Measurements from ENCODE around the gene CD207.
"Not testable (repeated sequence)": the region's sequence is repeated elsewhere in the genome, so short reads cannot be mapped to it uniquely, and the experiment has no call there.

CD207 gene

DNA sequence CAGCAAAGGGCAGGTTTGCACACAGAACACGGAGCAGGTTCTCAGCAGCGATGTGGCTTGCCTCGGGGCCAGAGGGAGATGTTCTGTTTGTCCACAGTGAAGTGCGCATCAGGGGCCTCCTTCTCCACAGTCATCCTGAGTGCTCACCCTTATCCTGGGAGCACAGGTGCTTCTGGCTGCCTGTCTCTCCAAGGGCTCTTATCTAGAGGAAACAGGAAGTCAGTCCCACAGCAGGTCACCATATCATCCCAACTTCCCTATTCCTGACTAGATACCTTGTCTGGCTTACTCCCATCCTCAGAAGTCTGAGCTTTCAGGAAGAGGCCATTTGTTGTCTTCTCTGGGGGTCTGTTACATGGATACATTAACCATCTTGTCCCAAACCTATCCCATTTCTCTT lies at the start of gene CD207:
Gene CD207, minus strand, starts transcription at position 174 of the 400 bp plus-strand sequence. Its CDS starts 40 bp downstream, at position 134.
- DNase-seq, result no peak
- Mint-ChIP-seq H3K4me1 (no peaks in the 10 kb centered on the region), H3K9me3 (no peaks in the 10 kb centered on the region), H3K4me3 (no peak within 1 kb of the TSS), H3K36me3 (ENCODE audit: low read depth) (no peaks in the 10 kb centered on the region), H3K27me3 (ENCODE audit: low read depth, poor library complexity) (peaks cover 60% of the 10 kb centered on the region), H3K27ac (no peak within 1 kb of the TSS)
- TF ChIP-seq, protein P1, sequence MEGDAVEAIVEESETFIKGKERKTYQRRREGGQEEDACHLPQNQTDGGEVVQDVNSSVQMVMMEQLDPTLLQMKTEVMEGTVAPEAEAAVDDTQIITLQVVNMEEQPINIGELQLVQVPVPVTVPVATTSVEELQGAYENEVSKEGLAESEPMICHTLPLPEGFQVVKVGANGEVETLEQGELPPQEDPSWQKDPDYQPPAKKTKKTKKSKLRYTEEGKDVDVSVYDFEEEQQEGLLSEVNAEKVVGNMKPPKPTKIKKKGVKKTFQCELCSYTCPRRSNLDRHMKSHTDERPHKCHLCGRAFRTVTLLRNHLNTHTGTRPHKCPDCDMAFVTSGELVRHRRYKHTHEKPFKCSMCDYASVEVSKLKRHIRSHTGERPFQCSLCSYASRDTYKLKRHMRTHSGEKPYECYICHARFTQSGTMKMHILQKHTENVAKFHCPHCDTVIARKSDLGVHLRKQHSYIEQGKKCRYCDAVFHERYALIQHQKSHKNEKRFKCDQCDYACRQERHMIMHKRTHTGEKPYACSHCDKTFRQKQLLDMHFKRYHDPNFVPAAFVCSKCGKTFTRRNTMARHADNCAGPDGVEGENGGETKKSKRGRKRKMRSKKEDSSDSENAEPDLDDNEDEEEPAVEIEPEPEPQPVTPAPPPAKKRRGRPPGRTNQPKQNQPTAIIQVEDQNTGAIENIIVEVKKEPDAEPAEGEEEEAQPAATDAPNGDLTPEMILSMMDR (IDR thresholded peaks at IDR 0.05), result no peak

DNA sequence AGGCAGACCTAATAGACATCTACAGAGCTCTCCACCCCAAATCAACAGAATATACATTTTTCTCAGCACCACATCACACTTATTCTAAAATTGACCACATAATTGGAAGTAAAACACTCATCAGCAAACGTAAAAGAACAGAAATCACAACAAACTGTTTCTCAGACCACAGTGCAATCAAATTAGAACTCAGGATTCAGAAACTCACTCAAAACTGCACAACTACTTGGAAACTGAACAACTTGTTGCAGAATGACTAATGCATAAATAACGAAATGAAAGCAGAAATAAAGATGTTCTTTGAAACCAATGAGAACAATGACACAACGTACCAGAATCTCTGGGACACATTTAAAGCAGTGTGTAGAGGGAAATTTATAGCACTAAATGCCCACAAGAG lies 42.9 kb upstream of the CD207 start:
- not testable (repeated sequence) for H3K27ac Mint-ChIP-seq; DNase-seq; H3K4me3 Mint-ChIP-seq; H3K36me3 Mint-ChIP-seq (ENCODE audit: low read depth); H3K4me1 Mint-ChIP-seq
- peaks cover 99% of the 10 kb centered on the region for H3K27me3 Mint-ChIP-seq (ENCODE audit: low read depth, poor library complexity)
- H3K9me3 Mint-ChIP-seq, result peaks cover 62% of the 10 kb centered on the region

DNA sequence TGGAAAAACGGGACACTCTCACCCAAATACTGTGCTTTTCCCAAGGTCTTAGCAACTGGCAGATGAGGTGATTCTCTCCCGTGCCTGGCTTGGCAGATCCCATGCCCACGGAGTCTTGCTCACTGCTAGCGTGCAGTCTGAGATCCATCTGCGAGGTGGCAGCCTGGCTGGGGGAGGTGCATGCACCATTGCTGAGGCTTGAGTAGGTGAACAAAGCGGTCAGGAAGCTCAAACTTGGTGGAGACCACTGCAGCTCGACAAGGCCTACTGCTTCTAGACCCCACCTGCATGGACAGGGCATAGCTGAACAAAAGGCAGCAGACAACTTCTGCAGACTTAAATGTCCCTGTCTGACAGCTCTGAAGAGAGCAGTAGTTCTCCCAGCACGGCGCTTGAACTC lies 40.5 kb upstream of the CD207 start:
- DNase-seq; H3K27ac Mint-ChIP-seq; H3K36me3 Mint-ChIP-seq (ENCODE audit: low read depth); H3K4me1 Mint-ChIP-seq; H3K4me3 Mint-ChIP-seq: not testable (repeated sequence)
- peaks cover 99% of the 10 kb centered on the region for H3K27me3 Mint-ChIP-seq (ENCODE audit: low read depth, poor library complexity)
- peaks cover 43% of the 10 kb centered on the region for H3K9me3 Mint-ChIP-seq

DNA sequence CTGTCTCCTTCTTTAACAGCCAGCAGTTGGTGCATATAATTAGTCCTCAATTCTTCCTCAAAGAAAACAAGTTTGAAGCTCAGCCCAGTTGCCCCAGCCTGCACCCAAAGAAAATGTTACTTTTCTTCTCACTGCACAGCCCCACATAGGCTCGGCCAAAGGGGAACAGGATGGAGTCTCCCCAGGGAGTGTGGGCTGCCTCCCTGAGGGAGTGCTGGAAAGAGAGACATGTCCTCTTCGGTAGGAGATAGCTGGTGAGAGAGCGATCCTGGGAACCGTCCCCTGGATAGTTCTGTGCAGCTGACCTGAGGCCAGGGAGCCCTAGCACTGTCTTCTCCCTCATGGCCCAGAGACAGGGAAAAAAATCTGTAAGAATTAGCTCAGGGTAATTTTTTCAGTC lies 37.9 kb upstream of the CD207 start:
- no peaks in the 10 kb centered on the region for H3K4me1 Mint-ChIP-seq
- DNase-seq, result no peak
- no peak overlapping the region for H3K27ac Mint-ChIP-seq
- H3K4me3 Mint-ChIP-seq, result no peak overlapping the region
- peaks cover 95% of the 10 kb centered on the region for H3K27me3 Mint-ChIP-seq (ENCODE audit: low read depth, poor library complexity)
- TF ChIP-seq, protein P1 (IDR thresholded peaks at IDR 0.05), result no peak
- no peaks in the 10 kb centered on the region for H3K36me3 Mint-ChIP-seq (ENCODE audit: low read depth)
- peaks cover 22% of the 10 kb centered on the region for H3K9me3 Mint-ChIP-seq

DNA sequence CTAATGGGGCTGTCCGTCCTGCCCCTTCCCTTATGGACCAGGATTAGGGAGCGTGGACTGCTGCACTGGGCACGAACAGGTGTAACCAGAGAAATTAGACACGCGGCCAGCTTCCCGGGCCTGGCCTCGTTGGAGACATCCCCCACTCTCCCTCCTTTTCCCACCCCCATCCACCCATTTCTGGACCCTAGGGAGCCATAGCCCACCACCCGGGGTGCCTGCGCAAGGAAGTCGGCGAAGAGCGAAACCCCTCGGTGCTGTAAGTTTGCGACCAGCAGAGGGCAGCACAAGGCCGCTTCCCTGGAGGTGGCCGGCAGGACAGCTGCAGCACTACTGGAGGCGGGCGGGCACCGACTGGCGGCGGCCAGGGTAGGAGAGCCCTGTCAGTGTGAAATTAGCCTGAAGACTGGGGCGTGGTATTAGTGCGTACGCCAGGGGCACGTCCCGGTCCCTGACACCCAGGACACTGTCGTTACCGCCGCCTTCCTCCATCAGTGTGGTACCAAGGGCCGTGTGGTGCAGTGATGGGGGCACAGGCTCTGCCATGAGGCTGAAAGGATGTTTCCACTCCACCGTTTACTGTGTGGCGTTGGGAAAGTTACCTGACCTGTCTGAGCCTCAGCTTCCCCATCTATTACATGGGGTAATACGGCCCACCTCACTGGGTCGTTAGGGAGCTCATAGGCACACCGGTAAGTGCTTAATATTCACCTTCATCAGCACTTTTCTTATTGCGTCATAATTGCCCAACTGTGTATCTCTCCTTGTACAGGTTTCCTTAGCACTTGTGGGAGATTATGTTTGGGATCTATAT lies 36.0 kb upstream of the CD207 start:
- TF ChIP-seq, protein P1 (IDR thresholded peaks at IDR 0.05), result peak; percentile 87
- Mint-ChIP-seq H3K27me3 (ENCODE audit: low read depth, poor library complexity) (peaks cover 89% of the 10 kb centered on the region), H3K4me3 (no peak overlapping the region), H3K9me3 (peaks cover 2% of the 10 kb centered on the region), H3K36me3 (ENCODE audit: low read depth) (no peaks in the 10 kb centered on the region), H3K27ac (no peak overlapping the region), H3K4me1 (no peaks in the 10 kb centered on the region)
- DNase-seq, result peak; percentile 96

DNA sequence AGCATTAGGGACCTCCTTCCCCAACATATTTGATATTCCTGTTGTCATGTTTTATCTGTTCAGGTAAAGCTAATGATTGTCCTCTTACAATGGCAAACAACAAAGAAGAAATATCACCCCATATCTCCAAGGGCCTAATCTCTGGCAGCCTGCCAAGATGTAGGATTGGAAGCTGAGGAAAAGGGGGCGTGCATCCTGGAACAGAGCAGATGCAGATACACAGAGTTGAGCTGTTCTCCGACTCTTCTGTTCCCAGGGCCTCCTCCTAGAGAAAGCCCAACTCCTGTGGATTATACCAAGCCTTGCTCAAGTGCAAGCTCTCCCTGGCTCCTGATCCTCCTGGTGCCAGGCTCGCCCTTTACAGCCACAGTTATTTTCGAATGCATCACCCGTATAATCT lies 35.2 kb upstream of the CD207 start:
- no peaks in the 10 kb centered on the region for H3K36me3 Mint-ChIP-seq (ENCODE audit: low read depth)
- H3K9me3 Mint-ChIP-seq, result no peaks in the 10 kb centered on the region
- H3K4me3 Mint-ChIP-seq, result no peak overlapping the region
- no peak overlapping the region for H3K27ac Mint-ChIP-seq
- no peak for DNase-seq
- no peaks in the 10 kb centered on the region for H3K4me1 Mint-ChIP-seq
- H3K27me3 Mint-ChIP-seq (ENCODE audit: low read depth, poor library complexity), result peaks cover 89% of the 10 kb centered on the region
- TF ChIP-seq, protein P1 (IDR thresholded peaks at IDR 0.05), result no peak

DNA sequence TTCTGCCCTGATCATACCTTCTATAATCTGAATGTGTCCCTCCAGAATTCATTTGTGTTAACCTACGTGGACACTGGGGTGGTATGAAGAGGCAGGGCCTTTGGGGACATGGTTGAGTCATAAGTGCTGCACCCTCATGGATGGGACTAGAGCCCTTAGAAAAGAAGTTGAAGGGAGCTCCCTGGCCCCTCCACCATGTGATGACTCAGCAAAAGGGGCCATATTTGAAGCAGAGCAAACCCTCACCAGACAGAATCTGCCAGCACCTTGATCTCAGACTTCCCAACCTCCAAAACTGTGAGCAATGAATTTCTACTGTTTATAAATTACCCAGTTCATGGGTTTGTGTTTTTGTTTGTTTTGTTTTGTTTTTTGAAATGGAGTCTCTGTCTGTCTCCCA lies 33.4 kb upstream of the CD207 start:
- no peak overlapping the region for H3K27ac Mint-ChIP-seq
- no peak overlapping the region for H3K4me3 Mint-ChIP-seq
- peaks cover 90% of the 10 kb centered on the region for H3K27me3 Mint-ChIP-seq (ENCODE audit: low read depth, poor library complexity)
- H3K4me1 Mint-ChIP-seq, result no peaks in the 10 kb centered on the region
- DNase-seq, result no peak
- TF ChIP-seq, protein P1 (IDR thresholded peaks at IDR 0.05), result no peak
- no peaks in the 10 kb centered on the region for H3K9me3 Mint-ChIP-seq
- no peaks in the 10 kb centered on the region for H3K36me3 Mint-ChIP-seq (ENCODE audit: low read depth)
